ENCODE data around the gene SCN3A.

GRCh38 chr2:165227571-165227970 lies 23.7 kb upstream of the SCN3A start:
- TF ChIP-seq POLR2A (IDR thresholded peaks at IDR 0.05; ENCODE audit: low read depth, low read length), result no peak
- no peak for TF ChIP-seq TAF1 (IDR thresholded peaks at IDR 0.05; ENCODE audit: borderline replicate concordance, low read depth, low read length)
- no peak for TF ChIP-seq POLR2AphosphoS5 (IDR thresholded peaks at IDR 0.05; ENCODE audit: low read depth, low read length)
